WTC11 (cell line): Measurements from ENCODE around the gene CD2BP2.
"Not testable (repeated sequence)": the region's sequence is repeated elsewhere in the genome, so short reads cannot be mapped to it uniquely, and the experiment has no call there.

Source experiments
- ATF2 ChIP-seq: sonication (generic); formaldehyde crosslinking; IDR thresholded peaks from 2 replicates; pipeline ENCODE4 v1.8.1; 2022; ENCODE audit warnings: low read depth, missing genetic modification reagents, borderline replicate concordance
- CTCF ChIP-seq: fragments of 200-600 bp; IDR thresholded peaks from 2 replicates; pipeline ENCODE4 v1.8.0; 2022; ENCODE audit warnings: antibody characterized with exemption
- IRF1 ChIP-seq: sonication (generic); formaldehyde crosslinking; IDR thresholded peaks from 2 replicates; pipeline ENCODE4 v1.8.0; 2023; ENCODE audit warnings: missing genetic modification reagents
- NFE2L1 ChIP-seq: sonication (generic); formaldehyde crosslinking; IDR thresholded peaks from 2 replicates; pipeline ENCODE4 v1.8.1; 2023; ENCODE audit warnings: missing genetic modification reagents
- TCF7 ChIP-seq: sonication (generic); formaldehyde crosslinking; IDR thresholded peaks from 2 replicates; pipeline ENCODE4 v1.8.0; 2022; ENCODE audit warnings: mild to moderate bottlenecking, low read depth, missing genetic modification reagents, moderate library complexity
- USF2 ChIP-seq: sonication (generic); formaldehyde crosslinking; IDR thresholded peaks from 2 replicates; pipeline ENCODE4 v1.8.1; 2023; ENCODE audit warnings: mild to moderate bottlenecking, missing genetic modification reagents, moderate library complexity
- ZBTB21 ChIP-seq: sonication (generic); formaldehyde crosslinking; IDR thresholded peaks from 2 replicates; pipeline ENCODE4 v1.8.1; 2023; ENCODE audit warnings: mild to moderate bottlenecking, missing genetic modification reagents, borderline replicate concordance

- TF ChIP-seq IRF1 (CRISPR knock-in tag); CTCF; ZBTB21 (CRISPR knock-in tag); USF2; NFE2L1 (CRISPR knock-in tag); ATF2; TCF7: not testable (repeated sequence)
Measured at GRCh38 chr16:30324220-30324619, 30.9 kb downstream of the CD2BP2 start.
